CD14-positive monocyte (primary cell): ENCODE measurements around the gene TMEM151A. TPM values are rescaled to one million over a fixed set of nuclear protein-coding genes. Genes with fewer than 3 reads are reported as not detected.

ENCODE experiments used
- DNase-seq, 3 donors: peaks; one replicate each; pipeline ENCODE4 v3.0.0-alpha.2; 2011 to 2022
- H2AFZ ChIP-seq: 2 replicates; pipeline ENCODE4 v1.6.0; 2012; ENCODE audit warnings: mild to moderate bottlenecking, low read depth, low read length, inconsistent platforms; ENCODE audit not compliant: insufficient read depth, poor library complexity, severe bottlenecking
- H3K27ac ChIP-seq, 2 donors: 1 replicate in 1 of 2; 2 replicates in 1 of 2; pipeline ENCODE4 v1.5.1; 2012 to 2013; ENCODE audit warnings: low read length in 2 of 2, control low read depth in 1 of 2, inconsistent platforms in 1 of 2, low read depth in 1 of 2, mild to moderate bottlenecking in 1 of 2
- H3K27me3 ChIP-seq, 2 donors: one replicate each; pipeline versions ENCODE4 v1.6.0 to v1.6.1; 2011 to 2013; ENCODE audit warnings: low read length in 2 of 2; ENCODE audit not compliant: control insufficient read depth in 2 of 2, insufficient read depth in 2 of 2
- H3K36me3 ChIP-seq, 2 donors: replicated peaks in 1 of 2; 1 replicate in 1 of 2; 2 replicates in 1 of 2; pipeline versions ENCODE4 v1.5.1 to v1.6.1; 2012 to 2013; ENCODE audit warnings: low read length in 2 of 2, control low read depth in 1 of 2, inconsistent platforms in 1 of 2, mild to moderate bottlenecking in 1 of 2; ENCODE audit not compliant: insufficient read depth in 2 of 2, control insufficient read depth in 1 of 2
- H3K4me1 ChIP-seq, 2 donors: 1 replicate in 1 of 2; 2 replicates in 1 of 2; pipeline versions ENCODE4 v1.5.1 to v1.6.1; 2012 to 2013; ENCODE audit warnings: low read length in 2 of 2, control low read depth in 1 of 2, inconsistent platforms in 1 of 2, mild to moderate bottlenecking in 1 of 2, moderate library complexity in 1 of 2; ENCODE audit not compliant: insufficient read depth in 2 of 2, control insufficient read depth in 1 of 2
- H3K4me2 ChIP-seq: replicated peaks from 2 replicates; pipeline ENCODE3; 2012; ENCODE audit warnings: low read length, moderate library complexity, mild to moderate bottlenecking; ENCODE audit not compliant: poor library complexity, severe bottlenecking; ENCODE audit errors: extremely low read depth
- H3K4me3 ChIP-seq, 3 experiments: fragments of 200-600 bp in 1 of 3; sonication (generic) in 1 of 3; replicated peaks in 1 of 3; 1 replicate in 2 of 3; 2 replicates in 1 of 3; pipeline ENCODE4 v1.5.1; 2011 to 2013; ENCODE audit warnings: low read length in 3 of 3, mild to moderate bottlenecking in 3 of 3, control low read depth in 2 of 3, low read depth in 2 of 3, inconsistent platforms in 1 of 3, moderate library complexity in 1 of 3
- H3K79me2 ChIP-seq: 2 replicates; pipeline ENCODE4 v1.6.0; 2012; ENCODE audit warnings: mild to moderate bottlenecking, control low read depth, inconsistent platforms, low read length, moderate library complexity; ENCODE audit not compliant: insufficient read depth
- H3K9ac ChIP-seq: 2 replicates; pipeline ENCODE4 v1.6.0; 2017; ENCODE audit warnings: low read length, mild to moderate bottlenecking; ENCODE audit not compliant: insufficient read depth, poor library complexity, severe bottlenecking
- H3K9me3 ChIP-seq, 2 donors: replicated peaks in 1 of 2; 1 replicate in 1 of 2; 2 replicates in 1 of 2; pipeline versions ENCODE4 v1.5.1 to v1.6.1; 2012 to 2013; ENCODE audit warnings: low read length in 2 of 2, control low read depth in 1 of 2; ENCODE audit not compliant: control insufficient read depth in 1 of 2, insufficient read depth in 1 of 2
- H4K20me1 ChIP-seq: 2 replicates; pipeline ENCODE4 v1.6.0; 2012; ENCODE audit warnings: mild to moderate bottlenecking, low read length, control low read depth, moderate library complexity; ENCODE audit not compliant: insufficient read depth
- H3K27ac Mint-ChIP-seq, 7 donors: one replicate each; pipeline ENCODE4 v1.8.0; 2020; ENCODE audit warnings: mild to moderate bottlenecking in 7 of 7, mixed read lengths in 7 of 7, moderate library complexity in 6 of 7, inconsistent platforms in 2 of 7
- H3K27me3 Mint-ChIP-seq, 3 donors: one replicate each; pipeline ENCODE4 v1.8.0; 2021 to 2022; ENCODE audit warnings: low read depth in 3 of 3, mild to moderate bottlenecking in 3 of 3, mixed read lengths in 3 of 3, moderate library complexity in 3 of 3, inconsistent platforms in 1 of 3
- H3K36me3 Mint-ChIP-seq, 2 donors: one replicate each; pipeline ENCODE4 v1.8.0; 2020; ENCODE audit warnings: mixed read lengths in 2 of 2, inconsistent platforms in 1 of 2, mild to moderate bottlenecking in 1 of 2
- H3K4me1 Mint-ChIP-seq: one replicate; pipeline ENCODE4 v1.8.0; 2020; ENCODE audit warnings: mild to moderate bottlenecking, mixed read lengths
- H3K4me3 Mint-ChIP-seq, 2 donors: one replicate each; pipeline ENCODE4 v1.8.0; 2020; ENCODE audit warnings: mild to moderate bottlenecking in 2 of 2, mixed read lengths in 2 of 2, moderate library complexity in 1 of 2
- H3K9me3 Mint-ChIP-seq, 7 donors: one replicate each; pipeline ENCODE4 v1.8.0; 2020 to 2022; ENCODE audit warnings: mixed read lengths in 7 of 7, mild to moderate bottlenecking in 6 of 7, moderate library complexity in 6 of 7, inconsistent platforms in 2 of 7
- WGBS: methylation state at CpG from one replicate; pipeline ENCODE4 v1.1.5; 2013; ENCODE audit warnings: missing lambda C conversion rate; ENCODE audit not compliant: insufficient coverage; 5-methylcytosine and 5-hydroxymethylcytosine counted together
- intact Hi-C, 2 donors: fragments of 100-400 bp; cut with micrococcal nuclease; formaldehyde crosslinking; loops; one replicate each; pipeline versions ENCODE4 v1.15.0 to v1.15.1; 2023
- polyA plus RNA-seq, 3 donors: library from polyadenylated mRNA; depleted of rRNA in 1 of 3; unstranded in 2 of 3; stranded (reverse) in 1 of 3; fragments of 300-500 nt in 2 of 3; fragments of >200 nt in 1 of 3; fragmentation: Illumina TruSeq in 2 of 3; gene quantifications; 1 replicate in 2 of 3; 2 replicates in 1 of 3; pipeline ENCODE4 v1.2.3, GENCODE V29; 2012 to 2021
- TF ChIP-seq, protein P1 (sequence below): fragments of 200-600 bp; IDR thresholded peaks from one replicate; pipeline ENCODE4 v1.8.0; 2022; ENCODE audit warnings: antibody characterized with exemption, mild to moderate bottlenecking

Gene TMEM151A
- polyA plus RNA-seq, 3 donors = not detected

DNA sequence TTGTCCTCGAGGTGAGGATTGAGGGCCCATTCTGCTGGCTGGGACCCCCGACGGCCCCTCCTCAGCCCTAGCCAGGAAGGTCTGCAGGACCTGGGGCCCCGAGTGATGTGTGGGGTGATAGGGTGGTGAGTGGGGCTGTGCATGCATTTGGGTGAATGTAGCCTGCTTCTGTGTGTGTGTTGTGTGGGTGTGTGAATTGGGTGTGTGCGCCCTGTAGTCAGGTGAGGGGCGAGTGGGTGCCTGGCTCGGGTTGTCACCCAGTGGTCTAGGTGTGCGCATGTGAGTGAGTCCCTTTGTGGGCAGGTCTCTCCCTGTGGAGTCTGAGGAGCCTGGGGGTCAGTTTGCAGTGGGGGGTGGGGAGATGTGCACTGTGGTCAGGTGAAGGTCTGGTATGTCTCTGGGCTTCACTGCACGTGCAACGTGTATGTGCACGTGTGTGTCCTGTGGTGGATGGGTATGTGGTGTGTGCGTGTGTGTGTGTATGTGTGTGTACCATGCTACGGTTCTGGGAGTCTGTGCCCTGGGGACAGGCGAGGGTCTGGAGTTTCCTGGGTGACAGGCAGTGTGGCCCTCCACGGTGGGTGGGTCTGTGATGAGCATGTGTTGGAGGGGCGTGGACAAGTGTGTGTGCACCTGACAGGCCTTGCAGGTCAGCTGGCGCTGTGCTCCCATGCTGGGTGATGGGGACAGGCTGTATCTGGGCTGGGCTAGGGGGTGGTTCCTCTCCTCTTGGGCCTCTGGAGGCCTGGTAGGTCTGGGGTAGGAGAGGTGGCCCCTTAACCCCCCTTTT is 1.0 kb downstream of the TMEM151A start:
- no peaks in the 10 kb centered on the region for H4K20me1 ChIP-seq
- H3K36me3 ChIP-seq = no peaks in the 10 kb centered on the region
- Mint-ChIP-seq H3K27ac (no peak overlapping the region), H3K4me3 (peak overlapping the region; percentile 35 to 83), H3K27me3 (peaks cover 39 to 56% (median 42%) of the 10 kb centered on the region in 3 donors), H3K9me3 (peaks cover 0 to 7% (median 4%) of the 10 kb centered on the region in 7 donors), H3K4me1 (peaks cover 25% of the 10 kb centered on the region), H3K36me3 (peaks cover 4 to 7% of the 10 kb centered on the region in 2 donors)
- intact Hi-C loops = no loop called here
- H3K4me1 ChIP-seq = peaks cover 26 to 32% of the 10 kb centered on the region in 2 donors
- 58% methylated on average over 14 of the region's 17 CpGs for whole genome bisulfite sequencing
- peak overlapping the region; percentile 73 for H3K4me2 ChIP-seq
- H3K9me3 ChIP-seq = peaks cover 0 to 11% of the 10 kb centered on the region in 2 donors
- peaks cover 24 to 49% of the 10 kb centered on the region in 2 donors for H3K27me3 ChIP-seq
- TF ChIP-seq, protein P1, sequence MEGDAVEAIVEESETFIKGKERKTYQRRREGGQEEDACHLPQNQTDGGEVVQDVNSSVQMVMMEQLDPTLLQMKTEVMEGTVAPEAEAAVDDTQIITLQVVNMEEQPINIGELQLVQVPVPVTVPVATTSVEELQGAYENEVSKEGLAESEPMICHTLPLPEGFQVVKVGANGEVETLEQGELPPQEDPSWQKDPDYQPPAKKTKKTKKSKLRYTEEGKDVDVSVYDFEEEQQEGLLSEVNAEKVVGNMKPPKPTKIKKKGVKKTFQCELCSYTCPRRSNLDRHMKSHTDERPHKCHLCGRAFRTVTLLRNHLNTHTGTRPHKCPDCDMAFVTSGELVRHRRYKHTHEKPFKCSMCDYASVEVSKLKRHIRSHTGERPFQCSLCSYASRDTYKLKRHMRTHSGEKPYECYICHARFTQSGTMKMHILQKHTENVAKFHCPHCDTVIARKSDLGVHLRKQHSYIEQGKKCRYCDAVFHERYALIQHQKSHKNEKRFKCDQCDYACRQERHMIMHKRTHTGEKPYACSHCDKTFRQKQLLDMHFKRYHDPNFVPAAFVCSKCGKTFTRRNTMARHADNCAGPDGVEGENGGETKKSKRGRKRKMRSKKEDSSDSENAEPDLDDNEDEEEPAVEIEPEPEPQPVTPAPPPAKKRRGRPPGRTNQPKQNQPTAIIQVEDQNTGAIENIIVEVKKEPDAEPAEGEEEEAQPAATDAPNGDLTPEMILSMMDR = no peak
- no peak for DNase-seq
- no peaks in the 10 kb centered on the region for H3K79me2 ChIP-seq
- no peak overlapping the region for H2AFZ ChIP-seq
- H3K9ac ChIP-seq = no peak overlapping the region
- no peak overlapping the region for H3K4me3 ChIP-seq
- no peak overlapping the region for H3K27ac ChIP-seq

DNA sequence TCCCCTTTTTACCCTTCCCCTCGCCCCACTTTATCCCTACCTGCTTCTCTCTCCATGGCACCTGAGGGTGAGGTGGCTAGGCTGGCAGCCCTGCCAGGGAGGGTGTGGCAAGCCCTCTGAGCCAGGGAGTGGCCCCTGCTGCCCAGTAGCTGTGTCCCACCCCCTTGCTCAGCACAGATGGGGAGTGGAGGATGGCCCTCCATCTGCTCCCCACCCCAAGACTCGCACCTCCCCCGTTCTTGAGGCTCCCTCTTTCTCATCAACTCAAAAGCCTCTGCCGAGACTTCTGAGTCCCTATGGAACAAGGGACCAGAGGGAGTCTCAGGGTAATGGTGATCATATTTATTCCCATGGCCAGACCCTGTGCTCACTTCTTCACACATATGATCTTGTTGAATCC is 1.7 kb downstream of the TMEM151A start:
- TF ChIP-seq, protein P1 = no peak
- Histone ChIP-seq H3K27ac (no peak overlapping the region), H3K36me3 (no peaks in the 10 kb centered on the region), H3K9ac (no peak overlapping the region), H4K20me1 (no peaks in the 10 kb centered on the region), H3K9me3 (peaks cover 0 to 11% of the 10 kb centered on the region in 2 donors), H3K4me3 (no peak overlapping the region), H3K4me1 (peaks cover 20 to 26% of the 10 kb centered on the region in 2 donors), H2AFZ (no peak overlapping the region), H3K79me2 (no peaks in the 10 kb centered on the region), H3K4me2 (no peak overlapping the region), H3K27me3 (peaks cover 24 to 49% of the 10 kb centered on the region in 2 donors)
- peaks cover 39 to 56% (median 42%) of the 10 kb centered on the region in 3 donors for H3K27me3 Mint-ChIP-seq
- WGBS = no CpG with 5 or more reads among the region's 4 CpGs
- no peak for DNase-seq
- H3K36me3 Mint-ChIP-seq = peaks cover 4 to 7% of the 10 kb centered on the region in 2 donors
- H3K27ac Mint-ChIP-seq = no peak overlapping the region
- H3K9me3 Mint-ChIP-seq = peaks cover 0 to 7% (median 4%) of the 10 kb centered on the region in 7 donors
- peaks cover 19% of the 10 kb centered on the region for H3K4me1 Mint-ChIP-seq
- intact Hi-C loops = no loop called here
- peak overlapping the region in 1 of 2 donors; percentile 2 for H3K4me3 Mint-ChIP-seq
